Stimulated activated memory B cell treated with anti-CD40 and anti-IgM and Interleukin-4, amounts not matched to agents 10 μg/mL and 1 μg/mL and 100 μg/mL, for 72 hours (primary cell): ENCODE results near the gene KCNH5.
"Not testable (repeated sequence)": the region's sequence is repeated elsewhere in the genome, so short reads cannot be mapped to it uniquely, and the experiment has no call there.

Source experiments
- ATAC-seq: fragments of 150-1000 bp; cut with Tn5 transposase; 2 replicates; pipeline ENCODE4 v1.10.0; 2021
- H3K27ac Mint-ChIP-seq: one replicate; pipeline ENCODE4 v1.8.0; 2022; ENCODE audit warnings: mild to moderate bottlenecking, mixed read lengths
- H3K27me3 Mint-ChIP-seq: one replicate; pipeline ENCODE4 v1.8.0; 2022; ENCODE audit warnings: mixed read lengths
- H3K36me3 Mint-ChIP-seq: one replicate; pipeline ENCODE4 v1.8.0; 2022; ENCODE audit warnings: mixed read lengths
- H3K4me1 Mint-ChIP-seq: one replicate; pipeline ENCODE4 v1.8.0; 2022; ENCODE audit warnings: mixed read lengths
- H3K4me3 Mint-ChIP-seq: one replicate; pipeline ENCODE4 v1.8.0; 2022; ENCODE audit warnings: mild to moderate bottlenecking, moderate library complexity, mixed read lengths
- H3K9me3 Mint-ChIP-seq: one replicate; pipeline ENCODE4 v1.8.0; 2022; ENCODE audit warnings: mixed read lengths

The KCNH5 gene

DNA sequence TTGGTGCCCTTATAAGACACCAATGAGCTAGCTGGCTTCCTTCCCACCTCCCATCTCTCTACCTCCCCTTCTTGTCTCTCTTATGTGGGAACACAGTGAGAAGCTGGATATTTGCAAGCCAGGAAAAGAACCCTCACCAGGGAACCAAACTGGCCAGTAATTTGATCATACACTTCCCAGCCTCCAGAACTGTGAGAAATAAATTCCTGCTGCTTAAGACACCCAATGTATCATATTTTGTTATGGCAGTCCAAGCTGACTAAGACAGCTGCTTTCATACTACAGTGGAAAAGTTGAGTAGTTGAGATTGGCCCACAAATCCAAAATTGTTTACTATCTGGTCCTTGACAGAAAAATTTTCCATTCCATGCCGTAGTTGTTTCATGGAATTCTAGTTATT lies 269.0 kb downstream of the KCNH5 start:
- H3K27ac Mint-ChIP-seq = no peak overlapping the region
- no peak overlapping the region for H3K4me3 Mint-ChIP-seq

DNA sequence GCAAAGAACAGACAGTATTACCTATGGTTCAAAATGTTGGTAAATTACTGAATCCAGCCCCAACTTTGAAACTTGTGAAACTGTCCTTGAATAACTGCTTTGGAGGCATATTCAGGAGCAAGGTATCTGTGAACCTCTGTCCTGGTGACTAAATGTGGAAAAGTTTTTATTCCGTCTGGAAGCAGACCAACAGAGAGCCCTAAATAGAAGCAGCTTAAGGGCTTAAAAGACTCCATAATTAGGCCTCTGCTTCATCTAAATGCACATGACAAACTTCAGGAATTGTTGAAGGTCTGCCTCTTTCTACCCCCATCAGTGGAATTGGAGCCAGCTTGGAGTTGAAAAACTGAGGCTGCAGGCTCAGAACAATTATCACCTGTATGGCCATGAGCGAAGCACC lies 276.5 kb downstream of the KCNH5 start:
- ATAC-seq = no peak
- no peaks in the 10 kb centered on the region for H3K36me3 Mint-ChIP-seq
- no peak overlapping the region for H3K4me3 Mint-ChIP-seq
- H3K4me1 Mint-ChIP-seq = no peaks in the 10 kb centered on the region
- no peak overlapping the region for H3K27ac Mint-ChIP-seq
- H3K27me3 Mint-ChIP-seq = no peaks in the 10 kb centered on the region
- peaks cover 5% of the 10 kb centered on the region for H3K9me3 Mint-ChIP-seq

More for the DNA sequence above, 269.0 kb downstream of the KCNH5 start:
- Mint-ChIP-seq H3K27me3 (no peaks in the 10 kb centered on the region), H3K9me3 (peaks cover 3% of the 10 kb centered on the region), H3K36me3 (no peaks in the 10 kb centered on the region), H3K4me1 (no peaks in the 10 kb centered on the region)
- no peak for ATAC-seq

DNA sequence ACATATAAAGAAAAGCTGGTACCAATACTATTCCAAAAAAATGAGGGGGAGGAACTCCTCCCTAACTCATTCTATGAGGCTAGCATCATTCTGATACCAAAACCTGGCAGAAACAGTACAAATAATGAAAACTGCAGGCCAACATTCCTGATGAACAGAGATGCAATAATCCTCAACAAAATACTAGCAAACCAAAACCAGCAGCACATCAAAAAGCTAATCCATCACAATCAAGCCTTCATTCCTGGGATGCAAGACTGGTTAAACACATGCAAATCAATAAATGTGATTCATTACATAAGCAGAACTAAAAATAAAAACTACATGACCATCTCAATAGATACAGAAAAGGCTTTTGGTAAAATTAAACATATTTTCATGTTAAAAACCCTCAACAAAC lies 281.3 kb downstream of the KCNH5 start:
- ATAC-seq = no peak
- Mint-ChIP-seq H3K27ac (no peak overlapping the region), H3K27me3 (no peaks in the 10 kb centered on the region), H3K4me1 (no peaks in the 10 kb centered on the region), H3K36me3 (no peaks in the 10 kb centered on the region), H3K9me3 (peaks cover 10% of the 10 kb centered on the region), H3K4me3 (no peak overlapping the region)

DNA sequence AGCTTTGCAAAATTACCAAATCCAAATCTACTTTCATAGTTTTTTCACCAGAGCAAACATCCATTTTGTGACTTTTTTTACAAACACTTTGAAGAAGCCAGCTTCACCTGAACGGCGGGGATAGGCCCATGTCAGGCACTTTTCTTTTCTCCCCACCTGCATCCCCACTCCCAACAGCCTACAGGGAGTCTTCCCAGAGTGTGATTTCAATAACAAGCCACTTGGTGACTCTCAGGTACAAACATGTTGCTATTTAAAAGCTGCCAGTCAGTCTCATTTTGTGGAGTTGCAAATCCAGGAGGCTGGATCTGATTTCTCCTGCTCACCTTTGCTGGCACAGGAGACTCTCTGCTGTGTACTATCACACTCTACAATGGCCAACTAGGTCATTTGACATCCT lies 285.5 kb downstream of the KCNH5 start:
- Mint-ChIP-seq H3K27ac (no peak overlapping the region), H3K36me3 (no peaks in the 10 kb centered on the region), H3K4me1 (no peaks in the 10 kb centered on the region), H3K27me3 (no peaks in the 10 kb centered on the region), H3K9me3 (peaks cover 20% of the 10 kb centered on the region), H3K4me3 (no peak overlapping the region)
- no peak for ATAC-seq

DNA sequence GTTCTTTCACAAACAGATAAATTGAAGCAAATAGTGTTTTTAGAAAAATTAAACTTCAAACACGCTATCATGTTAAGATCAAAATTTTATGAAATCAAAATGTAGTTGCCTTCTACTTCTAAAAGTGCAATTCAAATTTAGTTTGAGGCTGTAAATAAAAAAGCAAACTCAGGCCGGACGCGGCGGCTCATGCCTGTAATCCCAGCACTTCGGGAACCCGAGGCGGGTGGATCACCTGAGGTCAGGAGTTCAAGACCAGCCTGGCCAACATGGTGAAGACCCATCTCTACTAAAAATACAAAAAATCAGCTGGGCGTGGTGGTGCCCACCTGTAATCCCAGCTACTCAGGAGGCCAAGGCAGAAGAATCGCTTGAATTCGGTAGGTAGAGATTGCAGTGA lies 298.4 kb downstream of the KCNH5 start:
- H3K27ac Mint-ChIP-seq, H3K27me3 Mint-ChIP-seq, ATAC-seq, H3K9me3 Mint-ChIP-seq, H3K4me1 Mint-ChIP-seq, H3K4me3 Mint-ChIP-seq, H3K36me3 Mint-ChIP-seq: not testable (repeated sequence)

DNA sequence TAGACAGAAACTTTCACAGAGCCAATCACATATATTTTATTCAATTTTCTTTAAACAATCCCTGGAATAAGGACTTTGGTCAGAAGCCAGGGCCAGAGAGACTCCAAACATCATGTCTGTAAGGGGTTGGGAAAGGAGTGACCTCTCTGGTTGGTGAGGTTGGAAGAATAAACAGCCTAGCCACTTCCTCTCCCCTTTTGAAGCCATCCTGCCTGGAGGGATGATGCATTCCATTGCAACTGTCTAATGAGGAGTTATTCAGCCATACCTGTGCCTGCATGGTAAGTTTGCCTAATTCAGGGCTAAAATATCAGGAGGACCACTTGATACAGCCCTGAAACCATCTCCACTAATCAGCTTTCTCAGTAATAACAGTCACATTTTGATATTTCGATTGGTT lies 299.8 kb downstream of the KCNH5 start:
- no peak for ATAC-seq
- Mint-ChIP-seq H3K4me3 (no peak overlapping the region), H3K27ac (no peak overlapping the region), H3K36me3 (no peaks in the 10 kb centered on the region), H3K9me3 (no peaks in the 10 kb centered on the region), H3K4me1 (no peaks in the 10 kb centered on the region), H3K27me3 (no peaks in the 10 kb centered on the region)

DNA sequence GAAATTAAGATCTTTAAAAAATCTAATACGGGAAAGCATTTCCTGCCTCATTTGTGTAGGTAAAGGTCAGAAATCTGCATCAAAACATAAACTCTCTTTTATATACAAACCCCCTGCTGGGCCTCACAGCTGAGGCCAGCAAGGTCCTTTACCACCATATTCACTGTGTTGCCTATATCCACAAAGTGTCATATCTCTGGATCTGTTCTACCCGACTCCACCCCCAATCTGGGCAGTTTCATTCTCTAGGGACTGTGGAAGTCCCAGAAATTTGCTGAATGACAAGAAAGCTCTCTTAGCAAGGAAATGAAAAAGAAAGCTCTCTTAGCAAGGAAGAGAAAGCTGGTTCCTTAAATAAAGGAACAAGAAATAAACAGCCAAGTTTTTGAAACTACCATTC lies 301.7 kb downstream of the KCNH5 start:
- no peak for ATAC-seq
- H3K4me1 Mint-ChIP-seq = no peaks in the 10 kb centered on the region
- no peaks in the 10 kb centered on the region for H3K36me3 Mint-ChIP-seq
- no peaks in the 10 kb centered on the region for H3K9me3 Mint-ChIP-seq
- H3K27me3 Mint-ChIP-seq = no peaks in the 10 kb centered on the region
- no peak overlapping the region for H3K4me3 Mint-ChIP-seq
- H3K27ac Mint-ChIP-seq = no peak overlapping the region

DNA sequence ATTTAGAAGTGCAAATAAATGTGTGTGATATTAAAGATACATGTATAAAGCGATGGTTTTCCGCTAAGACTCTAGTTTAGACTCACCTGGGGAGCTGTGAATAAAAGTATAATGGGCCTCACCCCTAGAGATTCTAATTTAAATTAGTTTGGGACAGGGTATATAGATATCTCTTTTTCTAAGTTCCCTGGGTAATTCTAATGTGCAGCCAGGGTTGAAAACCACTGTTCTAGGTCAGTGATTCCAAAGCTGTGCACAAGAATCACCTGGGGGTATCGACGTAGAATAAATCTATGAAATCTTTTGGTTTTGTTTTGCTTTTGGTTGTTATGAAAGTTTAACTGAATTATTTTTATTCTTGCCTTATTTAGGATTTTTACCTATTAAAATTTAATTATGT lies 302.1 kb downstream of the KCNH5 start:
- H3K9me3 Mint-ChIP-seq = no peaks in the 10 kb centered on the region
- no peak for ATAC-seq
- no peaks in the 10 kb centered on the region for H3K36me3 Mint-ChIP-seq
- no peak overlapping the region for H3K4me3 Mint-ChIP-seq
- H3K4me1 Mint-ChIP-seq = no peaks in the 10 kb centered on the region
- H3K27ac Mint-ChIP-seq = no peak overlapping the region
- no peaks in the 10 kb centered on the region for H3K27me3 Mint-ChIP-seq

DNA sequence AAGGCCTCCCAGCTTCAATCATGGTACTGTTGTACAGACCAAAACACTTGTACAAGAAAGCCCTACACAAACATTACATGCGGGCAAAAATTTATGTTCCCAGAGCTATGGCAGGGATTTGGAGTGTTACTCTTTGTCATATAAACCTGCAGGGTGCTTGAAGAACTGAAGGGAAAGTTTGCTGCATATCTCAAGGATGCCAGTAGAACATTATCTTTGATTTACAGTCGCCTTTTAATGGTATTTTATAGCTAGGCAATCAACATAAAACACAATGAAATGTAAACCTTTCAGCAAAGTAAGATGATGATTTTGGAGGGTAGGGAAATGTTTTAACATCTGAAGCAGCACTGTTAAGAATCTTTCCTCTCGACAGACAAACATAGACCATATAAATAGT lies 305.6 kb downstream of the KCNH5 start:
- Mint-ChIP-seq H3K4me3 (no peak overlapping the region), H3K4me1 (no peaks in the 10 kb centered on the region), H3K27me3 (no peaks in the 10 kb centered on the region), H3K36me3 (no peaks in the 10 kb centered on the region), H3K27ac (no peak overlapping the region), H3K9me3 (no peaks in the 10 kb centered on the region)
- ATAC-seq = no peak

DNA sequence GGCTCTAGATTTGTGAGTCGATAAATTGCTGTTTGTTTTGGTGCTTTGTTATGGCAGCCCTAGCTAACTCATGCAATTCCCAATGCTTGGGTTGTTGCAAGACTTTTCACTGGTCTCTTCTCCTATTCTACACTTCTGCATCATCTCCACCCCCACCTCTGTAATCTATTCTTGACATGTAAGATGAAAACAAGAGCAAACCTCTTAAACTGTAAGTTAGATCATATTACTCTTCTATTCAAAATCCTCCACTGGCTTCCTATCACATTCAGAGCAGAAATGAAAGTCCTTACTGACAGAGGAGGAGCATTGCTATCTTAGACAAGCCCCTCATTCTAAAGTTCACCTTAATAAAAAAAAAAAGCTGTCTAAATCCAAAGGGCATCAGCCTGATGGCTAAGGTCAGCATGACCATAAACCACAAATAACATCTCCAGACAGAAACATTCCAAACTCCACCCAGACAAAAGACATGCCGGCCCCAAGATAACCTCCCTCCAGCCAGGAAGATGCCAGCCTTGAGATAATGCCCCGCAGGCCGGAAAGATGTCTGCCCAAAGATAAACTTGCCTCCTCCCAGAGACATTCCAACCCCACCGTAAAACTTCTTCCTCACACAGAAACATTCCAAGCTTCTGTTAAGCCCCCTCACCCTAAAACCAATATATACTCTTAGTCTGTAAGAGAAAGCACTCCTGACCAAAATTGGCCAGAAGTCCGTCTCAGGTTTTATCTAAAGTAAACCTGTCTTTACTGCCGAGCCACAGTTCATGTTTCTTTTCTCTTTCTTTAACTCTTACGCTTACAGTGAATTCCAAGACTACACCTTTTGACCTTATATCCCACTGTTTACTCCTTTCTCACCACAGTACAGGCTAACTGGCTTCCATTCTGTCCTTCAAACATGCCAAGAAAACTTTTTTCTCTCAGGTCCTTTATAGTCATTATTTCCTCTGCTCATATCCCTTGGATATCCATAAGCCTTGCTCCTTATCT lies 308.9 kb downstream of the KCNH5 start:
- Mint-ChIP-seq H3K27me3 (no peaks in the 10 kb centered on the region), H3K4me1 (no peaks in the 10 kb centered on the region), H3K9me3 (no peaks in the 10 kb centered on the region), H3K4me3 (no peak overlapping the region), H3K27ac (no peak overlapping the region), H3K36me3 (no peaks in the 10 kb centered on the region)
- ATAC-seq = no peak

DNA sequence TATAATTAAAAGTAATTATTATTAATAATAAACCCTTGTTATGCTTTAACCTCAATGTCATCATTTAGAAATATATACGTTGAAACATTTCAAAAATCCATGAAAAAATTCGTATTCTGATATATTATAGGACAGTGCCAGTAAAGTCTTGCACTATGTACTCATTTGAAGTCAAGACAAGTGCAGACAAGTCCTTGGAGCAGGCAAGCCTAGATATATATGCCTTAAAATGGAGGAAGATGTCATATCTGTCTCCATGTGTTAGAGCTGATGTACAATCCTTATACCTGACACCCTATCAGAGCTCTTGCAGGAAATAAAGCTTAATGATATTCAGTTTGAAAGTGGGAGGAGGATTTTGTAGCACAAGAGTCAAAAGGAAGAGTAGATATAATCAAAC lies 310.4 kb downstream of the KCNH5 start:
- no peak for ATAC-seq
- Mint-ChIP-seq H3K4me1 (no peaks in the 10 kb centered on the region), H3K9me3 (no peaks in the 10 kb centered on the region), H3K4me3 (no peak overlapping the region), H3K36me3 (no peaks in the 10 kb centered on the region), H3K27me3 (no peaks in the 10 kb centered on the region), H3K27ac (no peak overlapping the region)

DNA sequence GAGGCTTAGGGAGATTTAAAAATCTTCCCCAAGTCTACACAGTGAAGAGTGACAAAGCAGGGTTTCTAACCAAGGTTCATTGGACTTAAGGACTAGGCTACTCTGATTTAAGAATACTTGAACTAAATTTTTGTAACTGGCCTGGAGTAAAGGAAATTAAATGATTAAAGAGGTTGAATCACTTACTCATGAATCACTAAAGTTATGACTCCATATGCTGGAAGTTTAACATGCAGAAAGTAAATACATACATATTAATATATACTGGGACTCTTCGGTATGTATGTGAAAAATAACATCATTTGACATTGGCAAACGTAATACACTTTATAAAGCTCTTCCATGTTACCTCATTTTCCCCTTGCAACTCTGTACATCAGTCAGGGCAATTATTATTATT lies 322.9 kb downstream of the KCNH5 start:
- Mint-ChIP-seq H3K27me3 (no peaks in the 10 kb centered on the region), H3K27ac (no peak overlapping the region), H3K4me3 (no peak overlapping the region), H3K4me1 (no peaks in the 10 kb centered on the region), H3K36me3 (no peaks in the 10 kb centered on the region), H3K9me3 (peaks cover 8% of the 10 kb centered on the region)
- ATAC-seq = no peak

DNA sequence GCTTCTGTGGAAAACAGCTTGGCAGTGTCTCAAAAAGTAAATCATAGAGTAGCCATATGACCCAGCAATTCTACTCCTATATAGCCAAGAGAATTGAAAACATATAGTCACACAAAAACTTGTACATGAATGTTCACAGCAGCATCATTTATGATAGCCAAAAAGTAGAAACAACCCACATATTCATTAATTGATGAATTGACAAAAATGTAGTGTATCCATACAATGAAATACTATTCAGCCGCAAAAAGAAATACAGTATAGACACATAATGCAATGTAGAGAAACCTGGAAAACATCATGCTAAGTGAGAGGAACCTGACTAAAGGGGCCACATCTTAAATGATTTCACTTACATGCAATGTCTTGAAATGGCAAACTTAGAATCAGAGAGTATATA lies 326.6 kb downstream of the KCNH5 start:
- no peak overlapping the region for H3K27ac Mint-ChIP-seq
- H3K9me3 Mint-ChIP-seq = peaks cover 8% of the 10 kb centered on the region
- no peaks in the 10 kb centered on the region for H3K36me3 Mint-ChIP-seq
- ATAC-seq = no peak
- H3K4me3 Mint-ChIP-seq = no peak overlapping the region
- H3K27me3 Mint-ChIP-seq = no peaks in the 10 kb centered on the region
- H3K4me1 Mint-ChIP-seq = no peaks in the 10 kb centered on the region

DNA sequence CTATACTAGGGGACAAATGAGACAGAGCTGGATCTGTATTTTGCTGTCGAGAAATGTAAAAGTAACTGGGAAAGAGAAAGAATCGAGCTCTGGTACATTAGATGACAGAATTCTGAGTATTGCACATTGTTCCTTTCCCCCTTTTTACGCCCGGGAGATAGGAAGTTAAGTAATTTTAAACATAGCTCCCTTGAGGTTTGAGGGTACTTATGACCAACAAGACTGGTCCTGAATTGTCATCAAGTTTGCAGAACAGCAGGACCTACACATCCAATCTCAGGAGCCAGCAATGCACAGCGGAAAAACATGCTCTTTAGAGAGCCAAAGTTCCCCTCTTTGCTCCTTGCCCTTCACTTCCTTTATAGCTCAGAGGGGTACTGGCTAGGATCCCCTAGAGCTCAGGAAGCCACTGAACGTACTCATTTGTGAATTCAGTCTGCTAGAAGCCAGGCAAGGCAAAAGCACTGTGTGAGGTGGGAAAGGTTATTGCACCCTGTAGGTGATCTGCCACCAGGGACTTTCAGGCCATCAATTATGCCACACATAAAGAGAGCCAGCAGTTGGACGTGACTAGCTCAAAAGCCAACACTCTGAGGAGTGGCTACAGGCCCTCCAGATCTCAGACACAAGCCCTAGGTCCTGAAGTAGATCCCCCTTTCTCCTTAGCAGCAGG lies 333.8 kb downstream of the KCNH5 start:
- H3K27ac Mint-ChIP-seq = no peak overlapping the region
- no peaks in the 10 kb centered on the region for H3K4me1 Mint-ChIP-seq
- H3K9me3 Mint-ChIP-seq = peaks cover 2% of the 10 kb centered on the region
- ATAC-seq = peak; percentile 34
- no peaks in the 10 kb centered on the region for H3K36me3 Mint-ChIP-seq
- H3K4me3 Mint-ChIP-seq = no peak overlapping the region
- H3K27me3 Mint-ChIP-seq = no peaks in the 10 kb centered on the region

DNA sequence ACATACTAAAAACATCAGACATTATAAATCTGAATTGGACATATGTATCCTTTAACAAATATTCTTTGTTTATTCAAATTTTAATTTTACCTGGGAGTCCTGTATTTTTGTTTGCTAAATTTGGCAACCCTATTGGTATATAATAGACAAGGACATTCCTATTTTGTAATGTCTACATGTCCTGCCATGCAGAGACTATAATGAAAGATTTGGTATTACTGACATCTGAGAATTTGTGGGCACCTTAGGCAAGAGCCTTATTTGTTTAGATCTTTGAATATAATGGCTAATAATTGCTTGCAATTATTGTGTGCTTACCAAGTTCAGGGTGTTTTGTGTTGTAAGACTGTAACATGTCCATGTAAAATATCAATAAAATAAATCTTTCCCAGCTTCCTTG lies 334.4 kb downstream of the KCNH5 start:
- Mint-ChIP-seq H3K27ac (no peak overlapping the region), H3K4me3 (no peak overlapping the region), H3K36me3 (no peaks in the 10 kb centered on the region), H3K9me3 (peaks cover 2% of the 10 kb centered on the region), H3K4me1 (no peaks in the 10 kb centered on the region), H3K27me3 (no peaks in the 10 kb centered on the region)
- no peak for ATAC-seq

DNA sequence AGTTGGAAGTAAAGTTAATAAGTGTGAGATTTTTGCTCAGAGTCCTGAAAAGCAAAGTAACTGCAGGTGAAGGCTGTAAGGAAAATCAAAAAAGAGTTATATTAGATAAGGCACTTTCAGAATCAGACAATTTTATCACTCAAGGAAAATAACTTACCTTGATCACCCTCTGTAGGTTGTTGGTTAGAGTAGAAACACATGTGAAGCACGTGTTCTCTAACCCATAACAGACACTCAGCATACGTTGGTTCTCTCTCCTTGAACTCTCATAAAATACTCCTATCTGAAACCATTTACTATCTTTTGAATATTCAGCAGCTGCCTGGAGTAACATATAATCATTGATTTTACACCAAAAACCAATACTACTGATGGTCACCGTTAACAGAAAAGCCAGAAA lies 335.5 kb downstream of the KCNH5 start:
- H3K27me3 Mint-ChIP-seq = no peaks in the 10 kb centered on the region
- ATAC-seq = no peak
- H3K4me3 Mint-ChIP-seq = no peak overlapping the region
- H3K9me3 Mint-ChIP-seq = peaks cover 2% of the 10 kb centered on the region
- H3K36me3 Mint-ChIP-seq = no peaks in the 10 kb centered on the region
- H3K4me1 Mint-ChIP-seq = no peaks in the 10 kb centered on the region
- H3K27ac Mint-ChIP-seq = no peak overlapping the region
